CD4-positive, alpha-beta T cell treated with Interleukin-21 for 1 hour (primary cell): Measurements from ENCODE around the gene CDC14A.
"Not testable (repeated sequence)": the region's sequence is repeated elsewhere in the genome, so short reads cannot be mapped to it uniquely, and the experiment has no call there.

Experiments used
- DNase-seq: peaks from one replicate; pipeline ENCODE4 v3.0.0-alpha.2; 2020

CDC14A gene, protein sequence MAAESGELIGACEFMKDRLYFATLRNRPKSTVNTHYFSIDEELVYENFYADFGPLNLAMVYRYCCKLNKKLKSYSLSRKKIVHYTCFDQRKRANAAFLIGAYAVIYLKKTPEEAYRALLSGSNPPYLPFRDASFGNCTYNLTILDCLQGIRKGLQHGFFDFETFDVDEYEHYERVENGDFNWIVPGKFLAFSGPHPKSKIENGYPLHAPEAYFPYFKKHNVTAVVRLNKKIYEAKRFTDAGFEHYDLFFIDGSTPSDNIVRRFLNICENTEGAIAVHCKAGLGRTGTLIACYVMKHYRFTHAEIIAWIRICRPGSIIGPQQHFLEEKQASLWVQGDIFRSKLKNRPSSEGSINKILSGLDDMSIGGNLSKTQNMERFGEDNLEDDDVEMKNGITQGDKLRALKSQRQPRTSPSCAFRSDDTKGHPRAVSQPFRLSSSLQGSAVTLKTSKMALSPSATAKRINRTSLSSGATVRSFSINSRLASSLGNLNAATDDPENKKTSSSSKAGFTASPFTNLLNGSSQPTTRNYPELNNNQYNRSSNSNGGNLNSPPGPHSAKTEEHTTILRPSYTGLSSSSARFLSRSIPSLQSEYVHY

GRCh38 chr1:100352267-100353070 is at the start of gene CDC14A:
Gene CDC14A, plus strand, starts transcription at chr1:100352506. Its CDS starts 449 bp downstream, at chr1:100352955.
- peak; percentile 91 for DNase-seq

DNA sequence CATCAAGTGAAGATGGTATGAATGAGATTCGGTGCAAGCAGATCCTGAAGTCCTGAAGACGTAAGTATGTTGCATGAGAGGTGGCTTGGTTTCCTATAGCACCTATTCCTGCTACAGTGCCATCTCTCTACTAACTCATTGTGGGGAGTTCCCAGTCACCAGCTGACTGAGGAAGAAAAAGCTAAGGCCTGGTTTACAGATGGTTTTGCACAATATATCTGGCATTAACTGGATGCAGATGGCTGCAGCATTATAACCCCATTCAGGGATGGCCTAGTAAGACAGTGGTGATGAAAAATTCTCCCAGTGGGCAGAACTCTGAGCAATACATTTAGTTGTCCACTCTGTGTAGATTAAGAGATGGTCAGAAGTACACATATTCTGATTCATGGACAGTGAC is 49.6 kb upstream of the CDC14A start:
- DNase-seq, result no peak

DNA sequence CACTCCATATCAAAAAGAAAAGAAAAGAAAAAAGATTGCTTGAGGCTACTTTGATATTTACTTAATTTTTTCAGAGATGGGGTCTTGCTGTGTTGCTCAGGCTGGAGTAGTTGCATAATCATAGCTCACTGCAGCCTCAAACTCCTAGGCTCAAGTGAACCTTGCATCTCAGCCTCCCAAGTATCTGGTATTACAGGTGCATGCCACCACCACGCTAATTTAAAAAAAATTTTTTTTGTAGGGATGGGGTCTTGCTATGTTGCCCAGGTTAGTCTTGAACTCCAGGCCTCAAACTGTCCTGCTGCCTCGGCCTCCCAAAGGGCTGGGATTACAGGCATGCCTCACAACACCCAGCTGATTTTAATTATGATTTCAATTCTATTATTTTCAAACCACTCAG is 48.1 kb upstream of the CDC14A start:
- DNase-seq, result no peak

GRCh38 chr1:100304921-100305320 is 47.4 kb upstream of the CDC14A start:
- DNase-seq, result no peak

GRCh38 chr1:100305954-100306353 is 46.4 kb upstream of the CDC14A start:
- no peak for DNase-seq

GRCh38 chr1:100306735-100307313 is 45.5 kb upstream of the CDC14A start:
- no peak for DNase-seq

DNA sequence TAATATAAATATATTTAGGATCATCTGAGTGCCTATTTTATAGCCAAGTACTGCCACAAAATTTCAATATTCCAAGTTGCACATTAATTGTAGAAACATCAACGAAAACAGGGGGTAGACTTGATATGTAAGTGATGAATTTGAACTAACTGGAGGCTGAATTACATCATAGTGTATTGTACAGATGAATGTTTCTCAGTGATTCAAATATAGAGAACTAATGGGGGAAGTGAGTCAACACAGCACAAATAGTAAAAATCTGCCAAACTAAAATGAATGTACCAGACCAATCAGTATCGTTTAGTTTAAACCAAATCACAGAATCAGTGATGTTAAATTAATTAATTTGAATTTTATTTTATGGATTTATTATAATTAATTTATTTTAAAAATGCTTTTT is 43.5 kb upstream of the CDC14A start:
- no peak for DNase-seq

DNA sequence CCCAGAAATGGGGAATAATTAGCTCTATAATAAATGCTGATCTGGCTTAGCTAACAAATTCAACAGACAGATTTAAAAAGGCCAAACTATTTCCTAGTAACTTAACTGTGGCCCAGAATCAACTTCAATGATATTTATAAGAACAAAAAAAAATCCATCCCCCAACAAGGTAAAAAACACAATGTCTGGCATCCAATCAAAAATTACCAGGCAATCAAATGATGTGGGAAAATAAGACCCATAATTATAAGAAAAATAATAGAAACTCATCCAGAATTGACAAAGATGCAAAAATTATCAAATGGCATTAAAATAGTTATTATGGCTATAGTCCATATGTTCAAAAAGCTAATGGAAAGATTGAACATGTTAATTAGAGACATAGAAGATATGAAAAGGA is 42.4 kb upstream of the CDC14A start:
- DNase-seq, result no peak

DNA sequence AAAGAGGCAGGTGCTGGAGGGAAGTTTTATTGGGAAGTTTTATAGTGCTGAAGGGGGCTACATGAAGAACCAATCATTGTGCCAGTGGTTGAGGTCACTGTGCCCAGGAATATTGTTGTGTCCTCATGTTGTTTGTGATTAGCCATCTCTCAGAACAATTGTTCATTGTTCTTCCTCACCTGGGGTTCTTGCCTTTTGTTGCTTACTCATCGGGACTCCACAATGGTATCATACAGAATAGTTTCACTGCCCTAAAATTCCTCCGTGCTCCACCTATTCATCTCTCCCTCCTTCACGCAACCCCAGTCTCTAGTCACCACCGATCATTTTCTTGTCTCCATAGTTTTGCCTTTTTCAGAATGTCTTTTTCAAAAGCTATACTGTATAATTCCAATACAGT is 38.9 kb upstream of the CDC14A start:
- no peak for DNase-seq

DNA sequence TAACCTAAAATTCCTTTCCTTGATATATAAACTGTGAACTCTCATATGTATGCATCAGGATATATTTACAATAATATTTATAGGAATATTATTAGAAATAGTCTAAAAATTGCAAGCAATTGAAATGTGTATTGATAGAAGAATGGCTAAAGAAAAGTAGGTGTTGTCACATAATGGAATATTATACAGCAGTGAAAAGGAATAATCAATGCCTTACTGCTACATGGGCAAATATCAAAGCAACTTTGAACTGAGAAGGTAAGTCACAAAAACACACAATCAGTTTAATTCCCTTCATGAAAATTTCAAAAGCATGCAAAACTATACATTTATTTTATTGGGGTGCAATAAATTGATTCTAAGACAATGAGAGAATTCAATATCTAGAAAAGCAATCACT is 35.7 kb upstream of the CDC14A start:
- no peak for DNase-seq

DNA sequence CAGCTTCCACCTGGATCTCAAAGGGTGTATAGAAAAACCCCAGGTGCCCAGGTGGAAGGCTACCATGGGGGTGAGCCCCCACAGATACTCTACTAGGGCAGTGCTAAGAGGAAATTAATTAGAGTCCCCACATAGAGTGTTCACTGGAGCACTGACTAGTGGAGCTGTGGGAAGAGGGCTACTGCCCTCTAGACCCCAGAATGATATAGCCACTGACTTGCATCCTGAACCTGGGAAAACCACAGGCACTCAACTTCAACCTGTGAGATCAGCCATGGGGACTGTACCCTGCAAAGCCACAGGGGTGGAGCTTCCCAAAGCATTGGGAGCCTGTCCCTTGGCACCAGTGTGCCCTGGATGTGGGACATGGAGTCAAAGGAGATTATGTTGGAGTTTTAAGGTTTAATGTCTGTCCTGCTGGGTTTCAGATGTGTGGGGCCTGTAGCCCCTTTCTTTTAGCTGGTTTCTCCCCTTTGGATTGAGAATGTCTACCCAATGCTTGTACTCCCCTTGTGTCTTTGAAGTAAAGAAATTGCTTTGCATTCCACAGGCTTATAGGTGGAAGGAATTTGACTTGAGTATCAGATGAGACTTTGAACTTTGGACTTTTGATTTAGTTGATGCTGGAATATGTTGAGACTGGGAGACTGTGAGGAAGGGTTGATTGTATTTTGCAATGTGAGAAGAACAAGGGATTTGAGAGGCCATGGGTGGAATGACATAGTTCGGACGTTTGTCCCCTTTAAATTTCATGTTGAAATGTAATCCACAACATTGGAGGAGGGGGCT is 31.8 kb upstream of the CDC14A start:
- DNase-seq, result no peak

GRCh38 chr1:100321100-100321493 is 31.2 kb upstream of the CDC14A start:
- no peak for DNase-seq

DNA sequence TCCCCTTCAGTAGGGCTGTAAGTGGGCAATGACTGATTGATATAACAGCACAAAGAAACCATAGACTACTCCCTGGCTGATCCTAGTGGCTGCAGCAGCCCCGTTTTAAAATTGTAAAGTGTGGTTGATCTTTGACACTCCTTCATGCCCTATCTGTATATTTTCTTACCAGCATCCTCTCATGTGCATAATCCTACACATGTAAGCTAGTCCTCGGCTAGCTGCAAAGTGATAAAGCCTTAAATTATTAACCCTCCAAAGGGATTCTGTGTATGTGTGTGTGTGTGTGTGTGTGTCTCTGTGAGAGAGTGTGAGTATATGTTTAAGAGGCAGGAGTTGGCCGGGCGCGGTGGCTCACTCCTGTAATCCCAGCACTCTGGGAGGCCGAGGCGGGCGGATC is 30.8 kb upstream of the CDC14A start:
- no peak for DNase-seq

DNA sequence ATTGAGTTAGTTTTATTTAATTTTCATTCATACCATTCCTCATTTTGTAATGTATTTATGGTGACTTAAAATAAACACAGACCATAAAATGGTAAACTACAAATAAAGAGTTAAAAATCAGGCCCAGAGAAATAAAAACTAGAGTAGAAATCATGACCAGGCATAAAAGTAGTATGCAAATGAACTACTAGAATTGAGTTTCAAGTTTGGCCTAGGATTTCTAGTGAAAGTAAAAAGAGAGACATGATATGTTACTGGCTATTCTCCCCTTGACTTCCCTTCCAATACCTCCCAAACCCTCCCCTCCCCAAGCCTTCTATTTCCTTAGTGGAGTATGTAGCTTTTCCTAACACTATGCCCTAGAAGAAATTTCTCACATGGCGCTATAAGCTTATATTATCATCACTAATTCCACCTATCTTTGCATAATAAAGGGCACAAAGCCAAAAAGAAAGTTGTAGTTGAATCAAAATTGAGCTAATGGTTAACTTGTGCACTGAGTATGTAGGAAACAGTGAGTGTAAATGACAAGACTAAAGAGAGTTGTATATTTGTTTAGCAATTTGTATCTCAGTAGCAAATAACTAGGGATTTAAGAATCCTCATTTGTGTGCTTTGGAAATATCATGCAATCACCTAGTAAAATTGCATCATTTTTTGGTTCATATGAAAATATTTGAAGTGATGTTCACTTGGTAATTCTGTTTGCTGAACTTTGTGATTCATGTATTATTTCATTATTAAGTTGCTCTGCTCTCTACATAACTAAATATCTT is 29.7 kb upstream of the CDC14A start:
- DNase-seq, result no peak

DNA sequence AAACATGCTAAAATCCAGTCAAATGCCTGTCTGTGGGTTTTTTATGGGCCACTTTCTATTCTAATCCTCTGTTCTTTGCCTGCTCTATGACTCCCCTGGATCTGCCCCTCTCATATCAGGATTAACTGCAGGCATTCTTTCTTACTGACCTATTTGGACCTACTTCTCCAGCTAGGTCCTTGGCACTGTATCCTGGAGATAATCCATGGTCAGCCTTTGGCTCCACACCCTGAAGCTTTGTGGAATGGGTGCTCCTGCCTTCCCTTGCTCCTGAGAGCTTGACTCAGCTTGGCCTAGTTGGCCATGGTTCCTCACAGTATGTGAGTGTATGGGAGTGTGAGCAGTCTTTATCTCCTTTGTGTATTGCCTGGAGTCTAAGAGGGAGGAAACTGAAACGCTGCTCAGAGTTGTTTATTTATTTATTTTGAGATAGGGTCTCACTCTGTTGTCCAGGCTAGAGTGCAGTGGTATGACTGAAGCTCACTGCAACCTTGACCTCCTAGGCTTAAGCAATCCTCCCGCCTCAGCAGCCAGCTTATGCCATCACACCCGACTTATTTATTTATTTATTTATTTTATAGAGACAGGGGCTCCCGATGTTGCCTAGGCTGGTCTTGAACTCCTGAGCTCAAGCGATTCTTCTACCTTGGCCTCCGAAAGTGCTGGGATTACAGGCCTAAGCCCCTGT is 28.7 kb upstream of the CDC14A start:
- no peak for DNase-seq

GRCh38 chr1:100325415-100326324 is 26.6 kb upstream of the CDC14A start:
- no peak for DNase-seq

GRCh38 chr1:100326325-100326670 is 26.0 kb upstream of the CDC14A start:
- not testable (repeated sequence) for DNase-seq

DNA sequence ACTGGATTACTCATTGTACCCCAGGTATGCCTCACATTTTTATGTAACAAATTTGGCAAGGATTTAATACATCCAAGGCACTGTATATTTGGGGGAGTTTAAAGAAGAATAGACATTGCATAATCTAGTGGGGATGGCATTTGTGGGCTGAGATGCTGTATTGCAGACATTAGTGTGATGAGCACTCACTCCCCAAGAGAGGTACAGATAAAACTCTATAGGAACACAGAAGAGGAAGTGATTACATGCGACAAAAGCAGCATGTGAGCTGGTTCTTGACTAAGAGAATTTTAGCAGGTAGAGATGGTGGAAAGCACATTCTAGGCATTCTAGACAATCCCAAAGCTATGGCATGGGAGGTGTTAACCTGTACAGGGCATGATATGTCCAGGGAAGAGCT is 24.2 kb upstream of the CDC14A start:
- DNase-seq, result no peak

DNA sequence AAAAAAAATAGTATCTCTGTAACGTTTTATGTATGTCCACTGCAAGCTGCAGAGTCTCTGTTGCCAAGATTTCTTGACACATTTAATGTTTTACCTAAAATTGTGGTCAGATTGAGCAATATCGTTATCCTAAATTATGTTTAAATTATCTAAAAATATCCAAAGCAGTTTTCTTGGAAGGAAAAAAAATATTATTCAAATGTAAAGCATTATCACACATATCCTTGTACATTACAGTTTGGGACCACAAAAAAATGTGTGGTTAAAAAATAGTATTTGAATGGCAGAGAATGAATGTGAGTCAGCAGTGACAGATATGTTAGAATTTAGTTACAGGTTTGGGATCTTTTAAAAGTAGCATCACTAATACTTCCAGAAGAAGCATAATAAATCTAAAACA is 21.2 kb upstream of the CDC14A start:
- DNase-seq, result not testable (repeated sequence)

DNA sequence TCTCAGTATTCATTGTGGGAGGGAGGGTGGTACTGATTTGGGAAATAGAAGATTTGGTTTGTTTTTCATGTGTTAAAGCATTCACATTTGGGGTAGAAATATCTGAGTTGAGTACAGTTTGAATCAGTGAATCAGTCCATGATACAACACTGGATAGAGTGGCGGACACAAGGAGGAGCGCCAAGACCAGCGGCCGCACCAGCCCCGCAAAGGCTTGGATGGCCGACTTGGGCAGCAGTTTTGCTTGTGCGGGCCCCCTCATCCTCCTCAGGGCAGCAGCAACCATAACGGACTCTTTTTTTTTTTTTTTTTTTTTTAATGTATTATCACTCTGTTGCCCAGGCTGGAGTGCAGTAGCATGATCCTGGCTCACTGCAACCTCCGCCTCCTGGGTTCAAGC is 20.0 kb upstream of the CDC14A start:
- DNase-seq, result no peak
